Fibroblast of skin of right biceps (primary cell): ENCODE results near the gene EIF4E3.
A peak's percentile ranks its signal among the peaks of the same experiment; 100 is the strongest.

Source experiments
- DNase-seq: peaks from one replicate; pipeline ENCODE4 v3.0.0-alpha.2; 2013

The EIF4E3 gene

DNA sequence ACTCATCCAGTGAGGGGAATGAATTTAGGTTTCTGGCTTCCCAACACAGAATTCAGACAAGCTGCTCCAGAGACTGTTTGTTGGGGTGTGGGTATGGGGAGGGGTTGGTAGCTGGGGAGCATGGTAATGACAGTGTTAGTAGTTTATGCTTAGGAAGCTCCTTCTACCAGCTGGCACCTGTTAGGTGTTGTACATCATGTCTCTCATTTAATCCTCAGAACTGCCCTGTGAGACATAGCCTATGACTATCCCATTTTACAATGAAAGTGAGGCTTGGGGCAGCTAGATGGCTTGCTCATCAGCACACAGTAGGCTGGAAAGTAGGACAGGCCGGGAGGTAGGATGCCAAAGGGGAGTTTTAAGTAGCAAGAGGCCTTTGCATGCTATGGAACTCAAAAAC, 2.5 kb downstream of the EIF4E3 start:
- no peak for DNase-seq

DNA sequence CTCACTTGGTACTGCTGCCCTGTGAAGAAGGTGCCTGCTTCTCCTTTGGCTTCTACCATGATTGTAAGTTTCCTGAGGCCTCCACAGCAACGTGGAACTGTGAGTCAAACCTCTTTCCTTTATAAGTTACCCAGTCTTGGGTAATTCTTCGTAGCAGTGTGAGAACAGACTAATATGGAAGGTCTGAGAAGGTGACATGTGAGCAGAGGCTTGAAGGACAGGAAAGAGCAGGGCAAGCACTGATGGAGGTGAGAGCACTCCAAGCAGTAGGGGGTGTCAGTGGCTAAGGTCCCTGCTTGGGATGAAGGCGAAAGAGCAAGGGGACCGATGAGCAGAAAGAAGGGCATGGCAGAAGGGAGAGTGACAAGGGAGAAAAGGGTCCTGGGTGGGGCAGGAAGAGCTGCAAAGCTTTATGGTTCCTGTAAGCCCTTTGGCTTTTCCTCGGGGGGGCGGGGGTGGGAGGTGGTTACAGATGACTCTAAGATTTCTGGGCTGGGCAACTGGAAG, 3.5 kb downstream of the EIF4E3 start:
- no peak for DNase-seq

DNA sequence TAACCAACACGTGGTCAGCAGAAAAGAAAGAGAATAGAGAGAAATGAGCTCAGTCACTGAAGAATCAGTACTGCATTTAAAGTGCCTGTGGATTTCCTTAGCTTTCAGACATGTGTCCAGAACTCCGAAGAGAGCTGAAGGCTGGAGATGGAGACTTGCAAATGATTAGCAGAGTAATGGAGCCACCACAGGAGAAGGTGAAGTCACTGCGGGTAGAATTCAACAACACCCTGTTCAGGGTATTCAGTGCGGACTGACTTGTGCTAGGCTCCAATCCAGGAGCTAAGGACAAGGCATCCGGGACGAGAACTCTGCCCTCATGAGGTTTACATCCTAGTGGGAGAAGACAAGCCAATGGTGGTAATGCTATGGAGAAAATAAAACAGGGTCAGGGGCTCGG, 4.2 kb downstream of the EIF4E3 start:
- no peak for DNase-seq

DNA sequence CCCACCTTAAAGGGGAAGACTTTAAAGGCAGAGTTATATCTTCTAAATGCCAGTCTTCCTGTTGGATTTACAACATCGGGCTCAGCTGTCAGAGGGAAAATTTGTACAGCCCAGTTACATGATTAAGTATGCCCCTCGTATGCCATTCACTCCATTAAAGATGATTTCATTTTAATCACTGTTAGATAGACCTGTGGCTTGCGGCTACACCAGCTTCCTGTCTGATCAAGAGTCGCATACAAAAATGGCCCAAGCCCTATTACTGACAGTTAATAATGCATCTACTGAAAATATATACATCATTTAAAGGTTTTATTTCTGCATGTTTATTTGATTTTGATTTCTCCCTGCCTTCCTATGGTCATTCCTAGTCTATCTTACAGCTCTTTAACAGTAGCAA, 7.1 kb downstream of the EIF4E3 start:
- DNase-seq = no peak

DNA sequence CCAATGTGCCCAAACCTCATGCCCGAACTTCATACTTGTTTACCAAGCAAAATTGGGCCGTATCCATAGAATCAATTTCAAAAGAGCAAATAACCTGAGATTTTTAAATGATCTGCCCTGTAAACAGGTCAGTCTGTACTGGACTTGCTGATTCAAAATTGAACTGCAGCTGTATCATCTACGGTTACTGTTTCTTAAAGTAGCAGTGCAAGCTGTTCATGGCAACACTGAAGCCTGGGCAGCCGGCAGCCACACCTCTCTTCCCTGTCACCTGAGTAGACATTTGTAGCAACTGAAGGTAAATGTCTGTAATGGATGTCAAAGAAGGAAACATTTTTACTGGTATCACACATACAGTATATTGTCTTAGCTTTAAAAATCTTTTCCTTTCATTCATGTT, 10.6 kb downstream of the EIF4E3 start:
- no peak for DNase-seq

DNA sequence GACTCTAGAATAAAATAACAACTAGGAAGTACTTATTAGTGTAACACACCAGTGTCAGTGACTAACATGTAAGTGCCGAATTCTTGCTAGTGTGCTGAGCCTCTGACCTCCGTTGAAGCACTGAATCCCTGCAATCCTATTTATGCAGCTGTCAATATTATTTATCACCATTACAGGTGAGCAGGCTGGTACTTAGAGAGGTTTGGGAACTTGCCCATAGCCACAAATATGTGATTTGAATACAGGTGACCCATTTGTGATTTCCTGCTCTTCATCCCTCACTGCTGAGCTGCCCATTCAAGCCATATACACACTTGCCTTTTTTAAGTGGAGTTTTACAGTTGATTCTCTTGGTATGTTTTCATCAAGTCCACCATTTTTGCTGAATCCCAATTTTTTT, 12.2 kb downstream of the EIF4E3 start:
- DNase-seq = no peak

DNA sequence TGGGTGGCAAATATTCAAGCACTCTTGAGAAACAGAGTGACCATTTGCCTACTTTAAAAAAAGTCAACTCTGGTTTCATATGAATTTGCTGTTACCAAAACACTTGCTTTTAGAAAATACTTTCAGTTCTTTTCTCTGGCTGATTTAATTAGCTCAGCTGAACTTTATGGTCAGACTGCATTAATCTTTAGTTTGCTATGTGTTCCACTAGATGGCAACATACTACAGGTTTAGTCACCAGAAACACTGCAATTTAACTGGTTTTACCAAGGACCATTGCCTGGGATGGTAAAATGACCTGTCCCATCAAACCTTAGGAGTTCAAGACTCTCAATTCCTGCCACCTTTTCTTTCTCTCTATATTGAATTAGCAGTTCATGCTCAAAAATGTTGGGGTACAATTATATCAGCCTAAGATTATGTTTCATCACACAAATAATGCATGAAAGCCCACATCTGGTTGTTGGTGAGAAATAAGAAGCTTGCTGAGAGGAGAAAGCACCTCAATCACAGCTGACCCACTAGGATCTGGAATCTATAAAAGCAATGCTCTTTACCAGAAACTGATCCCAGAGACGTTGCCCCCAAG, 14.2 kb downstream of the EIF4E3 start:
- DNase-seq = peak; percentile 51

DNA sequence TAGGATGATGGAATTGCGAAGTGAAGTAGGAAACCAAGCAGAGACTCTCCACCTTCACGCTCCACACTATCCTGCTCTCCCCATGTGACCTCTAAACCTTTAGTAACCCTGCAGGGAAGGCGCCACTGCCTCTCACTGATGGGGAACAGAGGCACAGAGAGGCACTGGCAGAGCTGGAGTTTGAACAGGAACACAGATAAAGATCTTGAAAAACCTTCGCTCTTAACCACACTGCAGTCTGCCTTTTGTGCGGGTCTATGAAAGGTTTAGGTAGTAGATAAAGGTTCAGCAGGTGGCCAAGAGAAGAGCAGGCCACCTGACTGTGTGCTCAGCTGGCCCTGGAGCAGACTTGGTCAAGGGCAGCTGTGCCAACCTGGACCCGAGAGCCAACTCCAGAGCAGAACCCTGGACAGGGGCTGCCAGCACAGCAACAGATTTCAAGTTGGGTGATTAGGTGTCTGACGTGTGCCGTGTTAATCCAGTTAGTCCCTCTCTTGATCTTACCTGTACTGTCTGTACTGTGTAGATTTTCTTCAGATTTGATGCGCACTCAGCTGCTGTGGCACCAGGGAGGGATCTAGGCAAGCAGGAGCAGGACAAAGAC, 15.2 kb downstream of the EIF4E3 start:
- no peak for DNase-seq

DNA sequence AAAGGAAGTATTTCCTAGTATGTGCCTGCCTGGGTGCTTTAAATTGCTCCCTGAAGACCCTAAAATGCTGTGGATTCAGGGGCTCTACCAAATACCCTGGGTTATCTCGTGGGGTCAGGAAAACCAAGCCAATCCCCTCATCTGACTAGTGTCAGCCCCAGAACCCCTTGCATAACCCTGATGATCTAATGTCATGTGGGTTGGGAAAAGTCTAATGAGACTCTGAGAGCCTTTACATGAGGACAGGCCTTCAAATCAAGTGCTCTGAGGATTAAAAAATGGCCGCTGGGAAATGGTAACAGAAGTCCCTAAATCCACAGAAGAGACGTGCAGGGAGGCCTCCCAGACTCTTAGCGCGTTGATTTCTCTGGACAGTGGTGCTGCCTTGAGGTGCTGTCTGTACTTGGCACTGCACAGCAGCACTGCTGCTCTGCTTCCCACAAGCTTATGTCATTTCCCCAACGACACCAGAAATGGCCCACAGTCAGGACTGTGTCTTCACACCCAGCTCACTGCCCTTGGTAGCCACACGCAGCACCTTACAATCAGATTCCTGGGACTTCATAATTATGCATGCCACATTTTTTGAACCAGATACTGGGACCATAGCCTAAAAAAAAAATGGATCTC, 16.6 kb downstream of the EIF4E3 start:
- DNase-seq = no peak

DNA sequence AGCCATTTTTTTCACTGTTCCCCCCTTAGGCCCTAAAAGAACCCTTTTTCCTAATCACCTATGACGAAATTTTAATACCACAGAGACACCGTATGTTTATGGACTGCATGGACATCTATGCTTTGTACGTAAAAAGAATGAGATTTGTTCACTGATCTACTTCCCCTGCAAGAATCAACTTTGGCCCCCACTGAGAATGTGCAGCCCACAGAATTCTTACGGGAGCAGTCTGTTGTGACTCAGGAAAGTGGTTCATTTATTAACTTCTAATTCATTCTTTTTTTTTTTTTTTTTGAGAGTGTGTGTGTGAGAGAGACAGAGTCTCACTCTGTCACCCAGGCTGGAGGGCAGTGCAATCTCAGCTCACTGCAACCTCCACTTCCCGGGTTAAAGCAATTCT, 17.6 kb downstream of the EIF4E3 start:
- peak; percentile 62 for DNase-seq

DNA sequence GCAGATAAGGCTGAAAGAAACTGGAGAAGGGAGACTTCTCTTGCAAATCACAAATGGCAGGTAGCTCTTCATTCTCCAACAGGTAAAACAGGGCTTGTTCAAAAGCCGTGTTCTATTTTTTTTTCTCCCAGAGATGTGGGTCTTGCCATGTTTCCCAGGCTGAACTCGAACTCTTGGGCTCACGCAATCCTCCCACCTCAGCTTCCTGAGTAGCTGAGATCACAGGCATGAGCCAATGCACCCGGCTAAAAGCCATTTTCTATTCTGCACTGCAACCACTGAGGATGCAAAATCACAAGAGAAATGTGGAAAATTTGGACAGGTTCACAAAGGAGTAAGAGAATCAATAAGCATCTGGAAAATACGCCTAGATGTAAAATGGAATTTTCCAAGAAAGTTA, 19.5 kb downstream of the EIF4E3 start:
- no peak for DNase-seq

DNA sequence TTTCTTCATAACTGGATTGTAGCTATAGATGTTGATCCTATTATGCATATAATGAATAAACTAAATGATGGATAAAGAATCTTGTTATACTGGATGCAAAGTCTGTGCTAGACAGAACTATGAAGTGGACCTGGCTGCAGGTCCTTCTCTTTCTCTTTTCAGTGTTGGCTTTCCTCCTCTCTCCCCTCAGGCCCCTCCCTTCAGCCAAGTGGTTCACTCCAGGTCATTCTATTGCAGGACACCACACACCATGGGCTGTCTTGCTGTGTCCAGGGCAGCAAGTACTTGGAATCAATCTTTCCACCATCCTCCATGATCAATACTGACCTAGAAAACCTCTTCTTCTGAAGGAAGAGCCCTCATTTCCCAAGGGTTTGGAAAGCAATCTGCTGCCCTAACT, 20.3 kb downstream of the EIF4E3 start:
- DNase-seq = no peak

DNA sequence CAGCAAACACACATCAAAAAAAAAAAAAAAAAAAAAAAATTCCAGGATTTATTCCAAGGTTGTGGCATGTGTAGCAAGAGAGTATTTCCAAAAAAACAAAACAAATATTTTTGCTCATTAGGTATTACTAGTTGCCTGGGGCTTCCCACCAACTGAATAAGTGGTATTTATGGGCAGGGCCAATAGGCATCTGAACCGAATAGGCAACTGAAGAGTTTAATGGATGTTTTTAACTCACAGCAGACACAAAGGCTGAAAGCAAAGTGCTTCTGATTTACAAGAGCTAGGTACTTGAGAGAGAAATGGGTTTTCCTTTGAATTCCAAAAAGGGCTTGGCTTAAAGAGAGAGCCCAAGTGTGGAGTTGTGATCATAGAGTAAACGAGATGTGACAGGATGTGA, 21.4 kb downstream of the EIF4E3 start:
- DNase-seq = no peak

DNA sequence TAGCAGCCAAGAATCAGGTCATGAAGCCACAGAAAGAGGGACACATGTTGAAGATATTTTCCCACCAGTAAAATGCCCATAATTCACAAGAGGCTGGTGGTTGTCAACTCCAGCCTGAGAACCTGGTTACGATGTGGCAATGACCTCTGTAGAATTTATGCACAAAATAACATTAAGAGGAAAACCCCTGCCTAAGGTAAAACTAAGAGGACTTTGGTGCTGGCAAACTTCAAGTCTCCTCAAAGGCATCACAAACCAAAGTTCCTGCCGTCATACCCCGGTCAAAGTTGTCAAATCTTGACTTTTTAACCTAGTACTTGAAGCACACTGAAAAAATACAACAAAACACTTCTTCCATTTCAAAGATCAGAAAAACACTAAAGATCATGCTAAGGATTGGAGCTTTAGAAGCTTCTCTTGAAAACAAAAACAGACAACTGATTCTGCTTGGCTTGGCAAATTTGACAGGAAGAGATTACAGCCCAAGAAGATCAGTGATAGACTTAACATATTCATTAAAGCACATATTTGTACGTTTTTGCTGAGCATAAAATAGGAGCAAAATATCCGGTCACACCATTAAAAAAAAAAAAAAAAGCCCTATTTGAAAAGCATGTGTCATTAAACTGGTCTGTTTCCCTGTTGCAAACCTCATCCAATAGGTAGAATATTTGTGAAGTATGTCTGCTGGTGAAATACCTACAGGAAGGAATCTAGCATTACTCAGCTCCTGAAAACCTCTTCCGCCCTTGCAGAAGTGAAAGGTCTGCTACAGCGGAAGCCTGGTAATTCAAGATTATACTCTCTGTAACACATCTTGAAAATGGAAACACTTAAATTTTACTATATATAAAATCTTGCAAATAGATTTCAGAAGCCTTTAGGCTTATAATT, 22.8 kb downstream of the EIF4E3 start:
- DNase-seq = no peak

DNA sequence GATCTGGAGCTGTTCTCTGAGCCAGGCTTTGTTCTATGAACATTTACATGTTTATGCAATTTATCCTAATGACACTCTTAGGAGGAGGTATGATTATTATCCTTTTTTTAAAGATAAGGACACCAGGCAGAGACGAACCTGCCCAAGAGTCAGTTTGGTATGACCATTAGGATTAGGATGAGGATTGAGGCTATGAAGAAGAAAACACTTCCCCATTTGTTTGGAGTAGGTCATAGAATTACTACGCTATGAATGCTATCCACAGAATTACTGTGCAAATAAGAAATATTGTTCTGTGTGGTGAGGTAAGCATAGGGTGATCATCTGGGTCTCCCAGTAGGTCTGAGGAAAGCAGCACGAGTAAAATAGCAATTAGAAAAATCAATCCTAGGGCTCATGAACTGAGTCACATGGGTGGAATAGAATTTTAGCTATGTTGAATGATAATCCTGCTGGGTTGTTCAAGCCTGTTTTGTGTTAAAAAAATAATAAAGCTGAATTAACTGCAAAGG, 23.9 kb downstream of the EIF4E3 start:
- no peak for DNase-seq

DNA sequence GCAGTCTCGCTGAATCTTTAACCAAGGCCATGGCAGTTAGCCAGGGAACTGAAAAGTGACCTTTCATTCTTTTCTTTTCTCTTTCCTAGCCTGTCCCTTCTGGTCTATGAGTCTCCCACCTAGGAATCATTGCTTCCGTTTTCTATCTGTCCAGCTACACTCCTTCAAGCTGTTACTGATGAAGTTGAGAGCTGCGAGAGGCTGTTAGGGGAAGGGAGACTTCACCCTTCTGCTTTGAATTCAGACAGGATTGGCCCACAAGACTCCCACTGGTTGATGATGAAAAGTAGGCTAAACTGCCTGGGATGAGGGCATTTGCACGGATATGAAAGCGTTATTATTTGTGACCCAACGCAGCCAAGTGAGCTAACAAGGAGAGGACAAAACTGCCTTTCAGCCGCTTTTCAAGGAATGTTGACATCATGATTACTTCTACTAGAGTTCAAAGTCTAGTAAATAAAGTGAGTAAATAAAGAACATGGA, 30.2 kb downstream of the EIF4E3 start:
- no peak for DNase-seq

DNA sequence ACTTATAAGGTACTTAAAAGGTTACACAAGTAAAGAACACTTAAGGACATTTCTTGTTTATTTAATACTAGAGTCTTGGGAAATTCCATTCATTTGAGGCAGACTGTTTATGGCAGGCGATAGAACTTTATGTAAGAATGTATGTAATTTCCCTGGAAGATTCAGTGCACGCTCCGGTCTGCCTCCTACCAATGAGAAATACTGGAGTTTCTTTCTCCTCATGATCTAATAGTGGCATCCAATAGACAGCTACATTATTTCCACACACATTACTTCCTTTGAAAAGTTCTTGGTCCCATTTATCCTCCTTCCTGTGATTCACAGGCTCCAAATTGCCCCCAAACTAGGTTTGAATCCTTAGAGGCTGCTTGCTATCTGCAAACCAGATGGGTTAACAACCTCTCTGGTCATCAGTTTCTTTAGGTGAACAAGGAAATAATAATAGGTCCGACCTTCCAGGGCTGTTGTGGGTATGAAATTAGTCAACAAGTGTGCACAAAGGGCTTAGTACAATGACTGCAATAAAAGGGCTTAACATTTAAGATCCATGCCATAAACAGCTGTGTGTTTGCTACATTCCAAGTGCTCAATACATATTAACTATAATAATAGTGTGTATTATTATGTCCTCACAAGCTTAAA, 30.7 kb downstream of the EIF4E3 start:
- peak; percentile 91 for DNase-seq

DNA sequence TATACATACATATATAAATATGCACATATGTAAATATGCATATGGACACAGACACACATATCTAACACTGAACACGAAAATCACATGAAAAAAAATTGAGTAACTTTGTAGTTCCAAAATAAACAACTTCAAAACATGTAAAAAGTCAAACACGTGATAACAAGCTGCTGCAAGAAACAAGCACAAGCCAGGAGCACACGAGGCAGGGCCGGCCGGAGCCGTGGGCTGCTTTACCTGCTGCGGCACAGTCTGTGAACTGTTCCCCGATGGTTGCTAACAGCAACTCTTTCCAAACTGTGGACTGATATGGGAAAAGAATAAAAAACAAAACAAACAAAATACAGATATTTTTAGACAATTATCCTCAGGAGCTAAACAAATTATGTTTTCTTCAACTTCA, 31.6 kb downstream of the EIF4E3 start:
- DNase-seq = no peak

DNA sequence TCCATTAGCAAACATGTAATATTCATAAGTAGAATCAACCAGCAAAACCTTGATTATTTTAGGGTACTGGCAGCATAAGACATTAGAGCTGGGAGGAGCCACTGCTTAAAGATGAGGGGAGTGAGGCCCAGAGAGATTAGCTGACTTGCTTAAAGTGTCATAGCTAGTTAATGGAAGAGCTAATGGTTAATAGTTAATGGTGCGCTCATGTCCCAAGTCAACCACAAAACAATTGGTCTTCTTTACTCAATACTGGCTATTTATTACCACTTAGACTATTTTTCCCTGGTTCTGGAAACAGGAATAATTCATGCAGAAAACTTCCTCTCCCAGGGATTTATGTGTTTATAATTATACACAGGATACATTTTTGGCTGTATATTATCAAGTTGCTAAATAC, 33.1 kb downstream of the EIF4E3 start:
- DNase-seq = no peak

DNA sequence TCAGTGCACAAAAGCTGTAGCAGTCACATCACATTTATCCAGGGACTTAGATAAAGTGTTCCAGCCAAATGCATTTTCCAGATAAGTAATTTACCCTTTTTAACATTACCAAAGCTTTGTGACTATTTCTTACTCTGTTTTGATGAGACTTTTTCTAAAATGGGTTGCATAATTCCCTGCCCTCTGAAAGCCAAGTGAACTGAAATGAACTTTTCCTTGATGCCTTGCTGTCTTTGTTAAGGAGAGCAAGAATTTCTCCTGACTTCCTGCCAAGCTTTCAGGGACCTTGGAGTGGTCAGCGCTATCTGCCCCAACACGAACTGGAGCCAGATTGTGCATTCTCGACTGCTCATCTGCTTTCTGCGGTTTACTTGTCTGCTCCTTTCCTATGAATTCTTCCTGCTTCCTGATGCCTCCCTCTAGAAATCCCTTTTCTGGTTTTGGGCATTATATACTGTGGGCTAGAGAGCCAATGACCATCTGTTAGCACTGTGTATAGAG, 34.8 kb downstream of the EIF4E3 start:
- peak; percentile 77 for DNase-seq

DNA sequence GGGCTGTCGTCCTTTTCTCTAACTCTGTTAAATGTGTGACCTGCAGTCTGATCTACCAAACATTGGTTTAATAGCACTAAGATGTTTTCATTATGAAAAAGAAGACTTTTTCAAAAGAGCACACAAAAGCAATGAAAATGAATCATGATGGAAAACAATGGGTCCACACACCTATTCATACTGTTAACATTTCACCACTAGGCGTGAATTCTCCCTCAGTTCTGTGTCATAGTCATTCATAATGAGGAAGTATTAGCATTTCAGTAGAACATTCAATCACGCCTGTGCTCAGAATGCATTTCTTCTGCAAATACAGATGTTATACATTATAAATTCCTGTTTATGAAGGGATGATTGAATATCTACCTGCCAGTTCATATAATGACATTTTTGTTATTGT, 35.9 kb downstream of the EIF4E3 start:
- no peak for DNase-seq

DNA sequence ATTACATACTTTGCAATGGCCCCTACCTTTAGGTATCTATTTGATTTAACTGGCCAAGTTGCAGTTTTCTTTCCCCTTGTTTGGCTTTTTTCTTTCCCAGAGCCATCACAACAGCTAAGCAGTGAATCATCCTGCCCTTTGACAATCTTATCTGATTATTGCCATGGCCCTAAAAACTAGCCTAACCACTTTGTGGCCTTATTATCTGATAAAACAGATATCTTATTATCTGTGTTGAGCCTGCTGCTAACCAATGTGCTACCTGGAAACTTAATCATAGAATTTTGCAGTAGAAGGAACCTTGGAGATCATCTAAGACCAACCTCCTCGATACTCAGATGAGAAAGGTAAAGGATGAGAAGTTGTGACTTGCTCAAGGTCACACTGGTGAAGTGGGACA, 37.1 kb downstream of the EIF4E3 start:
- DNase-seq = no peak

DNA sequence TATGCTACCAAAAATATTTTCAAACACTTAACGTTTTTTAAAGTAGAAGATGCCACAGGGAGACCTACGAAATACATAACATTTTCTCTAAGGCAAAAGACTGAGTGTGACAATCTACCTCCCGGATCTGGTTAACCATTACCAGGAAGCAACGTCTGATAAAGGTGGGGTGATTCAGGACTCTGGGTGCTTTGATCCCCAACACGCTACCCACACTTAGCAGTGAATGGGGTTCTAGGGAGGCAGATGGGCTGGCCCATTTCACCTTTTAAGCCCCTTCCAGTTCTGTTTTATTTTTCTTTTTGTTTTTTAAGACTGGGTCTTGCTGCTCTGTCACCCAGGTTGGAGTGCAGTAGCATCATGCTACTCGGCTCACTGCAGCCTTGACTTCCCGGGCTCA, 39.5 kb downstream of the EIF4E3 start:
- DNase-seq = no peak
